A549 (cell line): ENCODE measurements around the gene DOK4. TPM values are rescaled to one million over a fixed set of nuclear protein-coding genes. Genes with fewer than 3 reads are reported as not detected.
A peak's percentile ranks its signal among the peaks of the same experiment; 100 is the strongest.

ENCODE experiments used
- ATAC-seq, 2 experiments: fragments of 200-7000 bp in 1 of 2; fragments of >200 bp in 1 of 2; cut with Nextera tagmentation in 1 of 2; cut with Tn5 transposase in 1 of 2; 3 replicates each; pipeline versions ENCODE4 v1.8.0 to v1.9.1; 2018 to 2020; ENCODE audit warnings: mild to moderate bottlenecking in 1 of 2, moderate library complexity in 1 of 2
- CTCF ChIA-PET: fragments of 300-600 bp; sonication (Branson Sonifier 250); formaldehyde crosslinking; extraction: SDS; loops from one replicate; lab custom pipeline; 2021; ENCODE audit warnings: antibody characterized with exemption, inconsistent platforms; lab: Yijun Ruan, JAX
- POLR2A ChIA-PET: fragments of 350-600 bp; formaldehyde crosslinking; extraction: SDS; loops from one replicate; lab custom pipeline; 2021; ENCODE audit warnings: antibody characterized with exemption, inconsistent platforms; lab: Yijun Ruan, JAX
- DNase-seq, 2 experiments: peaks; one replicate each; pipeline versions ENCODE4 v3.0.0 to v3.0.0-alpha.2; 2011 to 2016; ENCODE audit warnings: low read depth in 1 of 2, low spot score in 1 of 2
- FAIRE-seq: peaks from 2 replicates; lab custom pipeline; 2011; peaks lifted over from hg19 to GRCh38; lab: Jason Lieb, UNC
- H3K27ac ChIP-seq, 2 experiments: fragments of >200 bp; sonication (Bioruptor Twin); formaldehyde crosslinking; 3 replicates each; pipeline ENCODE4 v1.5.1; 2016 to 2017
- H3K4me1 ChIP-seq: fragments of >200 bp; sonication (Bioruptor Twin); formaldehyde crosslinking; 3 replicates; pipeline ENCODE4 v1.6.1; 2016
- H3K4me2 ChIP-seq: fragments of >200 bp; sonication (Bioruptor Twin); formaldehyde crosslinking; 3 replicates; pipeline ENCODE4 v1.6.1; 2016
- H3K4me3 ChIP-seq: fragments of >200 bp; sonication (Bioruptor Twin); formaldehyde crosslinking; 3 replicates; pipeline ENCODE4 v1.5.1; 2016
- H3K9me3 ChIP-seq: fragments of >200 bp; sonication (Bioruptor Twin); formaldehyde crosslinking; 3 replicates; pipeline ENCODE4 v1.6.1; 2016
- CBX2 ChIP-seq: fragments of 200-600 bp; sonication (generic); IDR thresholded peaks from 2 replicates; pipeline ENCODE4 v1.6.1; 2016; ENCODE audit warnings: low read depth, mild to moderate bottlenecking, borderline replicate concordance
- CEBPB ChIP-seq, 2 experiments: fragments of >200 bp in 1 of 2; sonication (Bioruptor Twin) in 1 of 2; formaldehyde crosslinking in 1 of 2; IDR thresholded peaks; 2 replicates each; pipeline ENCODE4 v1.6.1; 2012 to 2016
- FOSL2 ChIP-seq, 2 experiments: fragments of 450-650 bp in 1 of 2; fragments of >200 bp in 1 of 2; sonication (Bioruptor Twin) in 1 of 2; formaldehyde crosslinking; IDR thresholded peaks; 2 replicates each; pipeline versions ENCODE4 v1.5.0 to v1.6.1; 2016 to 2020; ENCODE audit warnings: mild to moderate bottlenecking in 1 of 2, moderate library complexity in 1 of 2
- HDAC2 ChIP-seq: fragments of 200-600 bp; sonication (generic); IDR thresholded peaks from 2 replicates; pipeline ENCODE4 v1.6.1; 2016
- HEYL ChIP-seq: fragments of 250-450 bp; sonication (Bioruptor Pico); IDR thresholded peaks from 2 replicates; pipeline ENCODE4 v1.8.0; 2021; ENCODE audit warnings: mild to moderate bottlenecking, moderate library complexity
- JUNB ChIP-seq: fragments of >200 bp; sonication (Bioruptor Twin); formaldehyde crosslinking; IDR thresholded peaks from 2 replicates; pipeline ENCODE4 v1.6.1; 2016
- KDM1A ChIP-seq: fragments of 200-600 bp; sonication (generic); IDR thresholded peaks from 2 replicates; pipeline ENCODE4 v1.6.1; 2016; ENCODE audit warnings: low read depth, mild to moderate bottlenecking
- NFE2L2 ChIP-seq: fragments of 150-350 bp; conservative IDR thresholded peaks from 2 replicates; pipeline ENCODE4 v1.6.1; 2014; ENCODE audit warnings: low read length
- RAD21 ChIP-seq, 2 experiments: fragments of >200 bp in 1 of 2; sonication (Bioruptor Twin) in 1 of 2; formaldehyde crosslinking in 1 of 2; IDR thresholded peaks in 1 of 2; conservative IDR thresholded peaks in 1 of 2; 2 replicates in 1 of 2; 3 replicates in 1 of 2; pipeline ENCODE4 v1.6.1; 2012 to 2018; ENCODE audit warnings: inconsistent platforms in 1 of 2
- SMC3 ChIP-seq: fragments of >200 bp; sonication (Bioruptor Twin); formaldehyde crosslinking; IDR thresholded peaks from 3 replicates; pipeline ENCODE4 v1.6.1; 2018; ENCODE audit warnings: inconsistent platforms
- ZNF302 ChIP-seq: fragments of 250-450 bp; sonication (Bioruptor Pico); IDR thresholded peaks from 2 replicates; pipeline ENCODE4 v1.9.0; 2021; ENCODE audit warnings: inconsistent platforms, mild to moderate bottlenecking, moderate library complexity
- WGBS: methylation state at CpG from one replicate; pipeline ENCODE4 v1.1.6; 2017; ENCODE audit errors: missing lambda C conversion rate; 5-methylcytosine and 5-hydroxymethylcytosine counted together
- polyA plus RNA-seq, 4 experiments: library from polyadenylated mRNA; depleted of rRNA in 3 of 4; stranded (reverse); fragments of >200 nt; fragmentation: RNase III in 1 of 4; extraction: RNeasy Plus Mini Kit Qiagen cat#74134 plus additional on column Dnase treatment in 1 of 4; gene quantifications; 2 replicates in 3 of 4; 3 replicates in 1 of 4; pipeline ENCODE4 v1.2.3, GENCODE V29; 2011 to 2017
- TF ChIP-seq, protein P1 (sequence below): IDR thresholded peaks from 2 replicates; pipeline ENCODE4 v1.6.1; 2012; ENCODE audit warnings: low read depth, borderline replicate concordance
- TF ChIP-seq, protein P2 (sequence below): fragments of >200 bp; sonication (Bioruptor Twin); formaldehyde crosslinking; IDR thresholded peaks from 3 replicates; pipeline ENCODE4 v1.5.1; 2016
- TF ChIP-seq, protein P3 (sequence below): fragments of 200-600 bp; sonication (generic); IDR thresholded peaks from 2 replicates; pipeline ENCODE4 v1.6.1; 2016; ENCODE audit warnings: antibody characterized with exemption, mild to moderate bottlenecking, moderate library complexity
- TF ChIP-seq, protein P4 (sequence below): fragments of >200 bp; sonication (Bioruptor Twin); formaldehyde crosslinking; IDR thresholded peaks from 3 replicates; pipeline ENCODE4 v1.6.1; 2016

Gene DOK4
- polyA plus RNA-seq, 2 of the 4 experiments (the other 2 are of a cell fraction): 70.3 to 85.4 TPM

DNA sequence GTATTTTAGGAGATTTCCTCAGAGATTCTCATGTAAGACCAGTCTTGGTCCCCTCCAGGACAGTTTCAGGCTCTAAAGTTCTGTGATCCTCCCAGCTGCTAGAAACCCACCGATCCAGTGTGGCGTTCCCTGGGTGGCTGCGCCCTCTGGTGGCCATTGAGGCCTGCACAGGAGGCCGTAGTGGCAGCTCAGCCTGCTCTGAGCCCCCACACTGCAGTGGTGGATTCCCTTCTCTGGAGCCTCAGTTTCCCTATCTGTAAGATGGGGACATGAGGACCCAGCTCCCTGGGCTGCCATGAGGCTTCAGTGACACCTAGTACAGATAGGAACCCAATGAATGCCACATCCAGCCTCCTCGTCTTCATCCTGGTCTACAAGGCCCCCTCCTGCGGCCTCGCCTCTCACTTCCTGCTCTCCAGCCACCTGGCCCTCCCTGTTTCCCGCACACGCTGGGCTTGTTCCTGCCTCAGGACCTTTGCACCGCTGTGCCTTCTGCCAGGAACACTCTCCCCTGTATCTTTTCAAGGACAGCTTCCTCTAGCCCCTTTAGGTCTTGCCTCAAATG is 33.6 kb upstream of the DOK4 start:
- H3K9me3 ChIP-seq: no peaks in the 10 kb centered on the region
- CTCF ChIA-PET: interaction anchor here (0.5 to 18.0 kb wide), 52 partner anchors 8 to 233 kb away, joined by 3 to 340 read pairs (median 7); partner anchors contain the start of genes ADGRG5, CCDC102A, CIAPIN1 and COQ9
- ATAC-seq (peak; percentile 85 to 96), DNase-seq (peak; percentile 68 to 91), FAIRE-seq (peak; percentile 32)
- H3K4me2 ChIP-seq: 0 out of 3 replicates have a peak overlapping the region, but pooled peaks have one; percentile 11
- H3K4me1 ChIP-seq: no peaks in the 10 kb centered on the region
- WGBS: 28% methylated on average over 10 of the region's 10 CpGs
- POLR2A ChIA-PET: interaction anchor here (0.6 to 1.1 kb wide), 4 partner anchors 33 to 73 kb away, joined by 3 to 7 read pairs (median 4); partner anchors contain the start of genes CIAPIN1, COQ9 and POLR2C
- H3K27ac ChIP-seq: peak overlapping the region; percentile 29 to 57; a peak in 3 of 6 replicates
- H3K4me3 ChIP-seq: no peak overlapping the region
- TF ChIP-seq RAD21 (conservative IDR thresholded peaks at IDR 0.05 in 1 of 2, IDR thresholded peaks at IDR 0.05 in 1 of 2): peak; percentile 97 to 98
- TF ChIP-seq ZNF302 (CRISPR knock-in tag): no peak
- no peak for TF ChIP-seq NFE2L2
- no peak for TF ChIP-seq CEBPB (IDR thresholded peaks at IDR 0.05)
- TF ChIP-seq CBX2: no peak
- peak; percentile 99 for TF ChIP-seq SMC3
- TF ChIP-seq HEYL (CRISPR knock-in tag): no peak
- no peak for TF ChIP-seq FOSL2 (IDR thresholded peaks at IDR 0.05)
- no peak for TF ChIP-seq FOSL2 (CRISPR knock-in tag; IDR thresholded peaks at IDR 0.05)
- TF ChIP-seq JUNB: no peak
- TF ChIP-seq, protein P1, sequence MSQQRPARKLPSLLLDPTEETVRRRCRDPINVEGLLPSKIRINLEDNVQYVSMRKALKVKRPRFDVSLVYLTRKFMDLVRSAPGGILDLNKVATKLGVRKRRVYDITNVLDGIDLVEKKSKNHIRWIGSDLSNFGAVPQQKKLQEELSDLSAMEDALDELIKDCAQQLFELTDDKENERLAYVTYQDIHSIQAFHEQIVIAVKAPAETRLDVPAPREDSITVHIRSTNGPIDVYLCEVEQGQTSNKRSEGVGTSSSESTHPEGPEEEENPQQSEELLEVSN: no peak
- no peak for TF ChIP-seq HDAC2
- TF ChIP-seq, protein P2, sequence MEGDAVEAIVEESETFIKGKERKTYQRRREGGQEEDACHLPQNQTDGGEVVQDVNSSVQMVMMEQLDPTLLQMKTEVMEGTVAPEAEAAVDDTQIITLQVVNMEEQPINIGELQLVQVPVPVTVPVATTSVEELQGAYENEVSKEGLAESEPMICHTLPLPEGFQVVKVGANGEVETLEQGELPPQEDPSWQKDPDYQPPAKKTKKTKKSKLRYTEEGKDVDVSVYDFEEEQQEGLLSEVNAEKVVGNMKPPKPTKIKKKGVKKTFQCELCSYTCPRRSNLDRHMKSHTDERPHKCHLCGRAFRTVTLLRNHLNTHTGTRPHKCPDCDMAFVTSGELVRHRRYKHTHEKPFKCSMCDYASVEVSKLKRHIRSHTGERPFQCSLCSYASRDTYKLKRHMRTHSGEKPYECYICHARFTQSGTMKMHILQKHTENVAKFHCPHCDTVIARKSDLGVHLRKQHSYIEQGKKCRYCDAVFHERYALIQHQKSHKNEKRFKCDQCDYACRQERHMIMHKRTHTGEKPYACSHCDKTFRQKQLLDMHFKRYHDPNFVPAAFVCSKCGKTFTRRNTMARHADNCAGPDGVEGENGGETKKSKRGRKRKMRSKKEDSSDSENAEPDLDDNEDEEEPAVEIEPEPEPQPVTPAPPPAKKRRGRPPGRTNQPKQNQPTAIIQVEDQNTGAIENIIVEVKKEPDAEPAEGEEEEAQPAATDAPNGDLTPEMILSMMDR: peak; percentile 98

DNA sequence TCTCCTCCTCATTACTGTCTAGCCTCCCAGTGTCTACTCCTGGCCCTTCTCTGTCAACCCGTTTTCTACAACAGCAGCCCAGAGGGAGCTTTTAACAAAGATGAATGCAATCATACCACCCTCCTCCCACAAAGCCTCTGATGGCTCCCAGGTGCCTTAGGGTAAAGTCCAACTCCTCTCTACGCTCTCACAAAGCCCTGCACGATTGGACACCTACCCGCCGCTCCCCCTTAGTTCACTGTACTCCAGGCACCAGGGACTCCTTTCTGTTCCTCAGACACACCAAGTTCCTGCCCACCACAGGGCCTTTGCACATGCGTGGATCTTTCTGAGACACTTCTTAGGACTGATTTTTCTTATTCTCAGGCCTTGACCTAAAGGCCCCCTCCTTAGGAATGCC is 32.6 kb upstream of the DOK4 start:
- CTCF ChIA-PET: interaction anchor here (0.9 to 18.0 kb wide), 30 partner anchors 9 to 218 kb away, joined by 3 to 340 read pairs (median 12); partner anchors contain the start of genes ADGRG5, CIAPIN1, COQ9 and DOK4
- H3K4me1 ChIP-seq: no peaks in the 10 kb centered on the region
- FAIRE-seq (no peak), DNase-seq (no peak)
- peak; percentile 52; the same call in 1 of the 2 replicates for TF ChIP-seq KDM1A
- TF ChIP-seq, protein P3, sequence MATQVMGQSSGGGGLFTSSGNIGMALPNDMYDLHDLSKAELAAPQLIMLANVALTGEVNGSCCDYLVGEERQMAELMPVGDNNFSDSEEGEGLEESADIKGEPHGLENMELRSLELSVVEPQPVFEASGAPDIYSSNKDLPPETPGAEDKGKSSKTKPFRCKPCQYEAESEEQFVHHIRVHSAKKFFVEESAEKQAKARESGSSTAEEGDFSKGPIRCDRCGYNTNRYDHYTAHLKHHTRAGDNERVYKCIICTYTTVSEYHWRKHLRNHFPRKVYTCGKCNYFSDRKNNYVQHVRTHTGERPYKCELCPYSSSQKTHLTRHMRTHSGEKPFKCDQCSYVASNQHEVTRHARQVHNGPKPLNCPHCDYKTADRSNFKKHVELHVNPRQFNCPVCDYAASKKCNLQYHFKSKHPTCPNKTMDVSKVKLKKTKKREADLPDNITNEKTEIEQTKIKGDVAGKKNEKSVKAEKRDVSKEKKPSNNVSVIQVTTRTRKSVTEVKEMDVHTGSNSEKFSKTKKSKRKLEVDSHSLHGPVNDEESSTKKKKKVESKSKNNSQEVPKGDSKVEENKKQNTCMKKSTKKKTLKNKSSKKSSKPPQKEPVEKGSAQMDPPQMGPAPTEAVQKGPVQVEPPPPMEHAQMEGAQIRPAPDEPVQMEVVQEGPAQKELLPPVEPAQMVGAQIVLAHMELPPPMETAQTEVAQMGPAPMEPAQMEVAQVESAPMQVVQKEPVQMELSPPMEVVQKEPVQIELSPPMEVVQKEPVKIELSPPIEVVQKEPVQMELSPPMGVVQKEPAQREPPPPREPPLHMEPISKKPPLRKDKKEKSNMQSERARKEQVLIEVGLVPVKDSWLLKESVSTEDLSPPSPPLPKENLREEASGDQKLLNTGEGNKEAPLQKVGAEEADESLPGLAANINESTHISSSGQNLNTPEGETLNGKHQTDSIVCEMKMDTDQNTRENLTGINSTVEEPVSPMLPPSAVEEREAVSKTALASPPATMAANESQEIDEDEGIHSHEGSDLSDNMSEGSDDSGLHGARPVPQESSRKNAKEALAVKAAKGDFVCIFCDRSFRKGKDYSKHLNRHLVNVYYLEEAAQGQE: no peak
- TF ChIP-seq, all 56 proteins: peak for 1
- POLR2A ChIA-PET: no interaction called here
- Histone ChIP-seq H3K9me3 (no peaks in the 10 kb centered on the region), H3K27ac (peak overlapping the region; percentile 29 to 57; a peak in 3 of 6 replicates), H3K4me2 (no peak overlapping the region), H3K4me3 (no peak overlapping the region)
- no peak for ATAC-seq
- 85% methylated on average over 6 of the region's 6 CpGs for WGBS

GRCh38 chr16:57518520-57518919 is 32.2 kb upstream of the DOK4 start:
- 89% methylated on average over 13 of the region's 13 CpGs for WGBS
- Histone ChIP-seq H3K4me1 (peaks cover 3% of the 10 kb centered on the region; the same call in 2 of the 3 replicates), H3K4me2 (no peak overlapping the region), H3K27ac (peak overlapping the region in 1 of 2 experiments; percentile 40; a peak in 1 of 6 replicates), H3K4me3 (no peak overlapping the region)
- peak in 1 of 2 experiments; percentile 11; a peak in 2 of 6 replicates for ATAC-seq
- ChIA-PET POLR2A (no interaction called here), CTCF (interaction anchor here (0.9 to 18.0 kb wide), 26 partner anchors 10 to 218 kb away, joined by 3 to 340 read pairs (median 14); partner anchors contain the start of genes ADGRG5, CIAPIN1, COQ9 and DOK4)
- FAIRE-seq: no peak
- TF ChIP-seq, protein P4, sequence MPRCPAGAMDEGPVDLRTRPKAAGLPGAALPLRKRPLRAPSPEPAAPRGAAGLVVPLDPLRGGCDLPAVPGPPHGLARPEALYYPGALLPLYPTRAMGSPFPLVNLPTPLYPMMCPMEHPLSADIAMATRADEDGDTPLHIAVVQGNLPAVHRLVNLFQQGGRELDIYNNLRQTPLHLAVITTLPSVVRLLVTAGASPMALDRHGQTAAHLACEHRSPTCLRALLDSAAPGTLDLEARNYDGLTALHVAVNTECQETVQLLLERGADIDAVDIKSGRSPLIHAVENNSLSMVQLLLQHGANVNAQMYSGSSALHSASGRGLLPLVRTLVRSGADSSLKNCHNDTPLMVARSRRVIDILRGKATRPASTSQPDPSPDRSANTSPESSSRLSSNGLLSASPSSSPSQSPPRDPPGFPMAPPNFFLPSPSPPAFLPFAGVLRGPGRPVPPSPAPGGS: no peak
- TF ChIP-seq, all 56 proteins: peak for 0
- no peaks in the 10 kb centered on the region for H3K9me3 ChIP-seq
- no peak for DNase-seq
